Stimulated activated CD4-positive, alpha-beta T cell treated with anti-CD3 and anti-CD28 coated beads, Interleukin-12 subunit alpha, Interleukin-12 subunit beta, amount 100 ng/mL, for 4 hours (primary cell): Measurements from ENCODE around the gene MAJIN.

Experiments
- DNase-seq: peaks from one replicate; pipeline ENCODE4 v3.0.0-alpha.2; 2020

The MAJIN gene

DNA sequence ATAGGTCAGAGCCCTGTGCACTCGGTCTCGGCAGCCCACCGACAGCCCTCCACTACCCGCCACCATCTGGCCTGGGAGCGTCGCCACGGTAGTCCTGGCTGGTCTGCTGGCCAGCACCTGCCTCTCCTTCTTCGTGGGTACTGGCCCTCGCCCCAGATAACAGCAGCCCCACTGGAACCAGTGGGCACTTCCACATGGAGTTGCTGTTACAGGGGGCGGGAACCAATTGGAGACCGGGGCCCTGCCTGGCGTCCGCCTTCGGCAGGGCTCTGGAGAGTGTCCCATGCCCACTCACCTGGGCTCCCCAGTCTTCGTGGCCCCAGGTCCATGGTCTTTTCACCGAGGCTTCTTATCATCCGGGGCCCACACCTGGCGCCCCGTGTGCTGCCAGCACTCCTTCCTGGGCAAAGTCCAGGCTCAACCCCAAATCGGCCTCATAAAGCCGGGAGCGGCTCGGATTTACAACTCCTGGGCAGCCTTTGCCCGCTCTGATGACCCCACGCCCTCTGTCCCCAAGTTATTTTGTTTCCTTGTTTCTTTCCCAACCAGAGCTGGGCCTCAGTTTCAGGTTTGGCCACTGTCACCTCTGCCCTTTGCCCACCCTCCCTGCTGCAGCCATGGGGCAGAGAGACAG lies 80.6 kb downstream of the MAJIN start:
- DNase-seq: no peak

DNA sequence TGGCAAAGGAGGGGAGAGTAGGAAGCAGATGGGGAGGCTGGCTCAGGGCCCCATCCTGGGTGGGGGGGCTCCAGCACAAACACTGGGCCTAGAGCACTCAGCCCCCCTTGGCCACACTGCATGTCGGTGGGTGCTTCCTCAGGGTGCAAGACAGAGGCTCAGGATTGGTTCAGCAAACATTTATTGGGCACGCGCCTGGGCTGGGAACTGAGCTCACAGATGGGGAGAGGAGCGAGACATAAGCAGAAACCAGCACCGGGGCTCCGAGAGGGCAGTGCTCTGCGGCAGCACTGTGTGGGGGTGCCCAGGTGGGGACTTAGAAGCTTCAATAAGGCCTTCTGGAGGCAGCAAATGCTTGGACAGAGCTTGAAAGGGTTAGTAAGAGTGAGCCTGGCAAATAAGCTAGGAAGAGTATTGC lies 81.4 kb downstream of the MAJIN start:
- DNase-seq: no peak

DNA sequence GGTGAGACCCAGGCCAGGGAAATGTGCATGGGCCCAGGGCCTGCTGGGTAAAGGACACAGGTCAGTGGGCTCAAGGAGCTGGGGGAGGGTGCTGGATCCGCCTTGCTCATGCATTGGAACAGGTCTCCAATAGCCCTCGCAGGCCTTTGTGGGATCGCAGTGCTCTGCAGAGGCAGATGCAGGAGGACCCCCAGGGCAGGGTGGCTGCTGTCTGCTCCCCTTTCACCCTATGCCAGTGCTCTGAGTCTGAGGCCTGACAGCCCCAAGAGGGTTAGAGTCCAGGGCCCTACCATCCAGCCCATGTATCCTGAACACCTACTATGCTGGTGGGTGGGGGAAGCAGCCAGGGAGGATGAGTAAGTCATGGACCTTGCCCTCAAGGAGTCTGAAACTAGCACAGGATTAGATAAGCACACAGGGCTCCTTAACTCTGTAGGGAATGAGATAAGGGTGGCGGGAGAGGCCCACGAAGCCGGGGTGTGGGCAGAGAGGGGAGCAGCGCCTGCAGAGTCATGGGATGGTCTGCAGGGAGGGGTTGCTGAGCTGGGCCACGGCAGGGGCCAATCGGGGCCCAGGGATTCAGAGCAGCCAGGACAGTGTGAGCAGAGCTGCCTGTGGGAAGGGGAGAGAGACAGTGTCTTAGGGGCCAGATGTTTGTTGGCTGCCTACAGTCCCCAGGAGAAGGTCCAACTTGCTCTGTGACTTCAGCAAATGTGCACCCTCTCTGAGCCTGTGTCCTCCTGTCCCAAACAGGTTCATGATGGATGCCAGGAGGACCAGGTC lies 83.0 kb downstream of the MAJIN start:
- DNase-seq: no peak

DNA sequence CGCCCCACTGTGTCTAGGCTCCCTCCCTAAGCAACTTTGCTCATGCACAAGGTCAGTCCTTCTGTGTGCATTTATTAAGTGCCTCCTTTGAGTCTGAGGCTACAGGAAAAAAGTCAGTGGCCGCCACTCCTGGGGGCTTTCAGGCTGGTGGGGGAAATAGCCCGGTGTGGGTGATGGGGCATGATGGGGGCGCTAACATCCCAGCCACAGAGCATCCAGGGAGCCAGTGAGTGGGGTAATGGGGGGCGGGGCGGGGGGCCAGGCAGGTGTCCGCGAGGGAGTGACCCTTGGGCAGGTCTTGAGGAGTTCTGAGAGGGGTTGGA lies 83.5 kb downstream of the MAJIN start:
- DNase-seq: no peak
